ENCODE data around the gene FAM83F.

FAM83F gene

DNA sequence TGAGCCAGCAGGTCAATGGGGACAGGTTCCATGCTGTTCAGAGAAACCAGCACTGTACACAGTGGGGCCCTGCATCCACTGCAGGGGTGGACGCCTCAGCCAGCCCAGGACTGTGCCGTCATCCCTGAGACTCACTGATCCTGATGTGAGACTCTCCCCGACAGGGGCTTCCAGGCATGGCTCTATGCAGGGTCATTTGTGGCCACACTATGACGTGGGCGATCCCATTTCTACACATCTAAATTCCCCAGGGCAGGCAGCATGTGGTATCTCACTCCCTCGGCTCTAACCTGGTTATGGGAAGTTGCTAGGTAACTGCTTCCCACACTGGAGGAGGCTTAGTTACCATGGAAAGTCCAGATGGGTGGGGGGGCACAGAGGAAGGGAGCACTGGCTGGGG, 14.2 kb upstream of the FAM83F start:
- H3K9me3 ChIP-seq (ENCODE audit: severe bottlenecking), result no peaks in the 10 kb centered on the region
- ATAC-seq (ENCODE audit: low read depth), result no peak
- no peak for DNase-seq (ENCODE audit: low spot score)
- H3K27me3 ChIP-seq (ENCODE audit: insufficient read depth, poor library complexity, severe bottlenecking), result no peaks in the 10 kb centered on the region
- no peaks in the 10 kb centered on the region for H3K36me3 ChIP-seq (ENCODE audit: low read depth)
- H3K27ac ChIP-seq (ENCODE audit: poor library complexity, severe bottlenecking), result no peak overlapping the region
- H3K4me3 ChIP-seq (ENCODE audit: severe bottlenecking), result no peak overlapping the region
- TF ChIP-seq, protein P1, sequence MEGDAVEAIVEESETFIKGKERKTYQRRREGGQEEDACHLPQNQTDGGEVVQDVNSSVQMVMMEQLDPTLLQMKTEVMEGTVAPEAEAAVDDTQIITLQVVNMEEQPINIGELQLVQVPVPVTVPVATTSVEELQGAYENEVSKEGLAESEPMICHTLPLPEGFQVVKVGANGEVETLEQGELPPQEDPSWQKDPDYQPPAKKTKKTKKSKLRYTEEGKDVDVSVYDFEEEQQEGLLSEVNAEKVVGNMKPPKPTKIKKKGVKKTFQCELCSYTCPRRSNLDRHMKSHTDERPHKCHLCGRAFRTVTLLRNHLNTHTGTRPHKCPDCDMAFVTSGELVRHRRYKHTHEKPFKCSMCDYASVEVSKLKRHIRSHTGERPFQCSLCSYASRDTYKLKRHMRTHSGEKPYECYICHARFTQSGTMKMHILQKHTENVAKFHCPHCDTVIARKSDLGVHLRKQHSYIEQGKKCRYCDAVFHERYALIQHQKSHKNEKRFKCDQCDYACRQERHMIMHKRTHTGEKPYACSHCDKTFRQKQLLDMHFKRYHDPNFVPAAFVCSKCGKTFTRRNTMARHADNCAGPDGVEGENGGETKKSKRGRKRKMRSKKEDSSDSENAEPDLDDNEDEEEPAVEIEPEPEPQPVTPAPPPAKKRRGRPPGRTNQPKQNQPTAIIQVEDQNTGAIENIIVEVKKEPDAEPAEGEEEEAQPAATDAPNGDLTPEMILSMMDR (IDR thresholded peaks at IDR 0.05; ENCODE audit: poor library complexity, severe bottlenecking), result no peak
- peaks cover 7% of the 10 kb centered on the region for H3K4me1 ChIP-seq (ENCODE audit: insufficient read depth, poor library complexity, severe bottlenecking)

DNA sequence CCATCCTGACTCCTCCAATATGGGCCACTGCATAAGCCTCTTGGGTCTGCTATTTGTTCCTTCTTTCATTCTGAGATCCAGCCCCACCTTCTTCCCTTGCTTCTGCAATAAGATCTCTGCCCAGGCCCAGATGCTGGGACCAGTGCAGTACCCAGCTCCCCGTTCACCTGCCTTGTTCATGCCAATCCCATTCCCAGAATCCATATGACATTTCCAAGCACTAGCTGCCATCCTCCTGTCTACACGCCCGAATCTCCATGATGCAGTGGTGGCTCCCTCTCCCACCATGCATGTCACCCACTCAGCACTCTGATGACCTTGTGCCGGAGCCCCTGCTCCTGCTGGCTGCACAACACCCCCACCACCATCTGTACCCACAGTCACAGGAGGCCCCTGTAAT, 11.4 kb upstream of the FAM83F start:
- TF ChIP-seq, protein P1 (IDR thresholded peaks at IDR 0.05; ENCODE audit: poor library complexity, severe bottlenecking), result no peak
- no peak overlapping the region for H3K27ac ChIP-seq (ENCODE audit: poor library complexity, severe bottlenecking)
- H3K4me1 ChIP-seq (ENCODE audit: insufficient read depth, poor library complexity, severe bottlenecking), result peaks cover 7% of the 10 kb centered on the region
- H3K27me3 ChIP-seq (ENCODE audit: insufficient read depth, poor library complexity, severe bottlenecking), result no peaks in the 10 kb centered on the region
- no peak for ATAC-seq (ENCODE audit: low read depth)
- H3K9me3 ChIP-seq (ENCODE audit: severe bottlenecking), result no peaks in the 10 kb centered on the region
- no peak for DNase-seq (ENCODE audit: low spot score)
- no peaks in the 10 kb centered on the region for H3K36me3 ChIP-seq (ENCODE audit: low read depth)
- no peak overlapping the region for H3K4me3 ChIP-seq (ENCODE audit: severe bottlenecking)

DNA sequence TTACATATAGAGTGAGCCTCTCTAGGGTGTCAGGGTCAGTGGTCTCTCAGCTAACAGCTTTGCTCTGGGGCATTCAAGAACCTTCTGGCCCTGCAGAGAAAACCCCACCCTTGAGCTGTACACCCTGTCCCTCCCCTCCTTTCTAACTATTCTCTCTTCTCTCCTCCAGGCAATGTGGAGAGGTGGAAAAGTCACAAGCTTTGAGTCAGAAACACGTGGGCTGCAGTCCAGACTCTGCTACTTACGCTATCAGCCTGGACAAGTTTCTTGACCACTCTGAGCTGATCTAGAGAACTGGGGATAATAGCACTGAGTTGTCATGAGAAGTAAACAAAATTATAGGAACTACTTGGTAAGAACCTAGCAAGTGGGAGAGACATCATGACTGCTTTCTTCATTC, 10.7 kb upstream of the FAM83F start:
- ATAC-seq (ENCODE audit: low read depth), result peak; percentile 36; the same call in 2 of the 3 replicates
- TF ChIP-seq, protein P1 (IDR thresholded peaks at IDR 0.05; ENCODE audit: poor library complexity, severe bottlenecking), result no peak
- H3K4me3 ChIP-seq (ENCODE audit: severe bottlenecking), result no peak overlapping the region
- no peak for DNase-seq (ENCODE audit: low spot score)
- H3K36me3 ChIP-seq (ENCODE audit: low read depth), result no peaks in the 10 kb centered on the region
- H3K27me3 ChIP-seq (ENCODE audit: insufficient read depth, poor library complexity, severe bottlenecking), result no peaks in the 10 kb centered on the region
- H3K4me1 ChIP-seq (ENCODE audit: insufficient read depth, poor library complexity, severe bottlenecking), result peaks cover 7% of the 10 kb centered on the region
- no peaks in the 10 kb centered on the region for H3K9me3 ChIP-seq (ENCODE audit: severe bottlenecking)
- H3K27ac ChIP-seq (ENCODE audit: poor library complexity, severe bottlenecking), result no peak overlapping the region

DNA sequence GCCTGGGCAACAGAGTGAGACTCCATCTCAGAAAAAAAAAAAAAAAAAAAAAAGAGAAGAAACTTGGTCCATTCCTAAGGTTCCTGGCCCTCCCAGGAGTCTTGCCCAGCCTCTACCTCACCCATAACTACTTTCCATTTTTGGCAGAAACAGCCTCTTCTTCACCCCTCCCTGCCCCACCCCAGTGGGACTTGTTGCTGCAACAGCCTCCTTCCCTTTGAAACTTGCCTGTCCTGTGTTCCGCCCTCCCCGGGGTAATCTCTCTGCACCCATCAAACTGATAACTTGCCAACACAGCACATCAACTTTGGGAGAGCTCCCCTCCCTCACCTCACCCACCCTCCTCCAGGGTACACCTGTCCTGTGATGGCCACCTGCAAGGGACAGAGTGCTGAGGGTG, 10.0 kb upstream of the FAM83F start:
- Histone ChIP-seq H3K27ac (ENCODE audit: poor library complexity, severe bottlenecking) (no peak overlapping the region), H3K4me3 (ENCODE audit: severe bottlenecking) (no peak overlapping the region), H3K9me3 (ENCODE audit: severe bottlenecking) (no peaks in the 10 kb centered on the region), H3K36me3 (ENCODE audit: low read depth) (no peaks in the 10 kb centered on the region), H3K27me3 (ENCODE audit: insufficient read depth, poor library complexity, severe bottlenecking) (no peaks in the 10 kb centered on the region), H3K4me1 (ENCODE audit: insufficient read depth, poor library complexity, severe bottlenecking) (peaks cover 7% of the 10 kb centered on the region)
- TF ChIP-seq, protein P1 (IDR thresholded peaks at IDR 0.05; ENCODE audit: poor library complexity, severe bottlenecking), result no peak
- ATAC-seq (ENCODE audit: low read depth), result no peak
- no peak for DNase-seq (ENCODE audit: low spot score)

DNA sequence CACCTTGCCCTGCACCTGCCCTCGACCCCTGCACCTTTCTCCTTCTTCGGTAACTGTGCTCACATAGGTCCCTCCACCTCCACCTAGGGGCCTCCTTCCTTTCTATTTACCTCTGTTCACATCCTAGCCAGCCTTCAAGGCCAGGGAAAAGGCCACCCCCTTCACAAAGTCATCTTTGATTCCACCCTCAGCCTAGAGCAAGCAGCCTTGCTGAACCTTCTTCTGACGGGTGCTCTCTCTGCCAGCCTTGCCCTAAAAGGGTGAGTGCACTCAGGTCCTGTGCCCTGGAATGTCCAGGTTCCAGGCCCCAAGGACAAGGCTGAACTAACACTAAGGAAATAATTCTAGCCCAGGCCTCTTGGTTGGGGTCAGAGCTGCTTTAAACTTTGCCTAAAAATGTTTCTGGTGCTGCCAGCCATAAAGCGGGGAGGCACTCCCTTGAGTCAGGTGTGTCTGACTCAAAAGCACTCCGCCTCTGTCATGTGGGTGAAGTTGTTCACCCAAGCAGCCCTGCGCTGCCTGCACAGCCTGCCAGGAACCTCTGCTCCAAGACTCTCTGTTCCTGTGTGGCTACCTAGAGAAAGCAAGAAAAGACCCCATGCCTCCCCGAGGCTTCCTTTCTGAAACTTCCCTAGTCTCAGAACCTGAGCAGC, 9.2 kb upstream of the FAM83F start:
- Histone ChIP-seq H3K27ac (ENCODE audit: poor library complexity, severe bottlenecking) (no peak overlapping the region), H3K36me3 (ENCODE audit: low read depth) (no peaks in the 10 kb centered on the region), H3K4me3 (ENCODE audit: severe bottlenecking) (no peak overlapping the region), H3K4me1 (ENCODE audit: insufficient read depth, poor library complexity, severe bottlenecking) (peaks cover 7% of the 10 kb centered on the region), H3K9me3 (ENCODE audit: severe bottlenecking) (no peaks in the 10 kb centered on the region), H3K27me3 (ENCODE audit: insufficient read depth, poor library complexity, severe bottlenecking) (no peaks in the 10 kb centered on the region)
- TF ChIP-seq, protein P1 (IDR thresholded peaks at IDR 0.05; ENCODE audit: poor library complexity, severe bottlenecking), result no peak
- DNase-seq (ENCODE audit: low spot score) (no peak), ATAC-seq (ENCODE audit: low read depth) (peak; percentile 73)
